ENCODE data around the gene HUNK. TPM values are rescaled to one million over a fixed set of nuclear protein-coding genes. Genes with fewer than 3 reads are reported as not detected.
A peak's percentile ranks its signal among the peaks of the same experiment; 100 is the strongest.

Gene HUNK
- total and polyA plus RNA-seq, 2 of the 8 experiments (the other 6 are each of a cell fraction or from before 2014, with no cell fraction given): 1.9 to 10.2 TPM

DNA sequence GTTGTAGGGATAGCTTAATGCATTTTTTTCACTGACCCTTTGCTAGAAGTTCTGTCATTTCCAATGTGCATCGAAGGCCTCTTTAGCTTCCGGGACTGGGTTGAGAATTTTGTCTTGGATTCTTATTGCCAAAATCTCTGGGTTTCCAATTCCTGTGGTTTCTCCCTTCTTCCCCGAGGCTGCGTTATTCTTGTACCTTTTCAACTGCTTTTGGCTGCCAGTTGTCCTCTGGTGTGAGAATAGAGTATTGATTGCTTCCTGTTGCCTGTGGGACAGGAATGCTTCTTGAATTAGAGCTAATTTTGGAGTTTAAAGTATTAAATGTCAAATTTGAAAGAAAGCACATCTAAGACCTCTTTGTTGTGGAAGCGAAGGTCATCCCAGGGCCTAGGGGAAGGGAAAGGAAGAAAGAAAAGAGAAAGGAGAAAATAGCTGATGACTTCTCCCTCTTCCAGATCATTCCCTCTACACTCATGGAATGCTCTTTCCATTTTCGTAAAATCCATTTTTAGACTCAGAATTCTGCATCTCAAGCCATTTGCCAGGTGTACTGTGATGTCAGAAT, 21.1 kb downstream of the HUNK start:
- Histone ChIP-seq H3K36me3 (ENCODE audit: control insufficient read depth in 2 of 4, insufficient read depth in 4 of 4, low read length in 3 of 4) (no peaks in the 10 kb centered on the region), H3K4me2 (ENCODE audit: insufficient read depth in 1 of 2, low read depth in 2 of 2, low read length in 2 of 2) (no peak overlapping the region; a peak in 1 of 4 replicates), H3K9me3 (ENCODE audit: insufficient read depth in 2 of 2, low read depth in 1 of 2, low read length in 1 of 2) (no peaks in the 10 kb centered on the region), H3K9ac (replicated peaks in 1 of 4; ENCODE audit: extremely low read depth in 1 of 4, low read depth in 3 of 4, low read length in 3 of 4) (no peak overlapping the region), H4K91ac (replicated peaks; ENCODE audit: insufficient read length, low read length) (no peak overlapping the region), H2BK20ac (ENCODE audit: low read length) (peak overlapping the region; percentile 75; the same call in 1 of the 2 replicates), H2AFZ (ENCODE audit: low read length) (no peak overlapping the region), H3K79me1 (ENCODE audit: low read depth, low read length) (peaks cover 4% of the 10 kb centered on the region; the same call in 1 of the 2 replicates), H2BK120ac (replicated peaks; ENCODE audit: low read depth, low read length) (no peak overlapping the region), H4K8ac (ENCODE audit: extremely low read depth, insufficient read depth, low read length) (no peak overlapping the region), H4K20me1 (replicated peaks in 1 of 2; ENCODE audit: control insufficient read depth in 1 of 2, insufficient read depth in 2 of 2, low read length in 2 of 2) (no peaks in the 10 kb centered on the region), H3K4ac (replicated peaks; ENCODE audit: insufficient read length, low read depth, low read length) (no peak overlapping the region), H3K27ac (ENCODE audit: low read depth, low read length) (no peak overlapping the region), H3K27me3 (replicated peaks in 1 of 4; ENCODE audit: control insufficient read depth in 3 of 4, extremely low read depth in 1 of 4, insufficient read depth in 3 of 4, low read length in 3 of 4) (no peaks in the 10 kb centered on the region), H3K56ac (replicated peaks; ENCODE audit: insufficient read length, low read depth, low read length) (no peak overlapping the region), H3K23ac (ENCODE audit: insufficient read length) (no peak overlapping the region), H2BK15ac (ENCODE audit: low read length) (no peak overlapping the region), H3K4me1 (replicated peaks in 1 of 4; ENCODE audit: control insufficient read depth in 3 of 4, insufficient read depth in 4 of 4, low read length in 3 of 4) (peaks cover 10 to 27% (median 23%) of the 10 kb centered on the region in 4 experiments), H3K4me3 (ENCODE audit: extremely low read depth in 1 of 4, insufficient read depth in 2 of 4, low read depth in 3 of 4, low read length in 4 of 4) (no peak overlapping the region), H3K79me2 (ENCODE audit: control insufficient read depth in 1 of 2, insufficient read depth in 2 of 2, low read length in 2 of 2) (peaks cover 0 to 10% of the 10 kb centered on the region in 2 experiments; a peak in 1 of 4 replicates), H3K14ac (ENCODE audit: insufficient read length) (no peak overlapping the region), H3K18ac (ENCODE audit: extremely low read depth, low read length) (no peak overlapping the region), H4K5ac (ENCODE audit: insufficient read length, low read depth, low read length) (no peak overlapping the region), H2BK12ac (ENCODE audit: low read depth, low read length) (0 out of 2 replicates have a peak overlapping the region, but pooled peaks have one; percentile 87), H2BK5ac (ENCODE audit: low read depth, low read length) (peak overlapping the region; percentile 84; the same call in 1 of the 2 replicates), H2AK5ac (ENCODE audit: low read depth, low read length) (0 out of 2 replicates have a peak overlapping the region, but pooled peaks have one; percentile 83), H3K23me2 (ENCODE audit: low read depth, low read length) (no peaks in the 10 kb centered on the region)
- CTCF ChIA-PET (ENCODE audit: partially characterized antibody): interaction anchor here (1.0 to 5.7 kb wide), 7 partner anchors 14 to 108 kb away, joined by 3 to 42 read pairs (median 4); partner anchors contain the start of gene HUNK
- no peak for DNase-seq (ENCODE audit: low read depth in 1 of 2, low spot score in 2 of 2)
- FAIRE-seq: no peak
- 95% methylated on average over 6 of the region's 6 CpGs; no CpG with 5 or more reads in 1 of the 2 experiments for WGBS, 2 experiments (ENCODE audit: extremely low coverage in 1 of 2, insufficient coverage in 1 of 2, insufficient read length in 1 of 2, insufficient replicate concordance in 2 of 2, low coverage in 1 of 2, low lambda C conversion rate in 2 of 2, missing lambda C conversion rate in 1 of 2)
- POLR2A ChIA-PET (ENCODE audit: partially characterized antibody): interaction anchor here (0.6 to 1.1 kb wide), 3 partner anchors 14 to 1595 kb away, joined by 3 read pairs; no protein-coding TSS in a partner anchor
- no peak for TF ChIP-seq YY1 (IDR thresholded peaks at IDR 0.05; ENCODE audit: low read depth, low read length)
- no peak for TF ChIP-seq SIRT6 (IDR thresholded peaks at IDR 0.05; ENCODE audit: low read length)
- TF ChIP-seq KDM4A (IDR thresholded peaks at IDR 0.05; ENCODE audit: low read depth, low read length, severe bottlenecking): no peak
- no peak for TF ChIP-seq TCF12 (IDR thresholded peaks at IDR 0.05; ENCODE audit: low read depth, low read length)
- TF ChIP-seq, protein P1, sequence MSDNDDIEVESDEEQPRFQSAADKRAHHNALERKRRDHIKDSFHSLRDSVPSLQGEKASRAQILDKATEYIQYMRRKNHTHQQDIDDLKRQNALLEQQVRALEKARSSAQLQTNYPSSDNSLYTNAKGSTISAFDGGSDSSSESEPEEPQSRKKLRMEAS (IDR thresholded peaks at IDR 0.05): no peak
- TF ChIP-seq TEAD4 (IDR thresholded peaks at IDR 0.05; ENCODE audit: low read depth, low read length): no peak
- TF ChIP-seq TBP (IDR thresholded peaks at IDR 0.05; ENCODE audit: low read depth, low read length): no peak
- TF ChIP-seq CTBP2 (IDR thresholded peaks at IDR 0.05; ENCODE audit: borderline replicate concordance, insufficient read depth, insufficient read length, low read length): no peak
- TF ChIP-seq, protein P2, sequence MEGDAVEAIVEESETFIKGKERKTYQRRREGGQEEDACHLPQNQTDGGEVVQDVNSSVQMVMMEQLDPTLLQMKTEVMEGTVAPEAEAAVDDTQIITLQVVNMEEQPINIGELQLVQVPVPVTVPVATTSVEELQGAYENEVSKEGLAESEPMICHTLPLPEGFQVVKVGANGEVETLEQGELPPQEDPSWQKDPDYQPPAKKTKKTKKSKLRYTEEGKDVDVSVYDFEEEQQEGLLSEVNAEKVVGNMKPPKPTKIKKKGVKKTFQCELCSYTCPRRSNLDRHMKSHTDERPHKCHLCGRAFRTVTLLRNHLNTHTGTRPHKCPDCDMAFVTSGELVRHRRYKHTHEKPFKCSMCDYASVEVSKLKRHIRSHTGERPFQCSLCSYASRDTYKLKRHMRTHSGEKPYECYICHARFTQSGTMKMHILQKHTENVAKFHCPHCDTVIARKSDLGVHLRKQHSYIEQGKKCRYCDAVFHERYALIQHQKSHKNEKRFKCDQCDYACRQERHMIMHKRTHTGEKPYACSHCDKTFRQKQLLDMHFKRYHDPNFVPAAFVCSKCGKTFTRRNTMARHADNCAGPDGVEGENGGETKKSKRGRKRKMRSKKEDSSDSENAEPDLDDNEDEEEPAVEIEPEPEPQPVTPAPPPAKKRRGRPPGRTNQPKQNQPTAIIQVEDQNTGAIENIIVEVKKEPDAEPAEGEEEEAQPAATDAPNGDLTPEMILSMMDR (IDR thresholded peaks at IDR 0.05; ENCODE audit: control extremely low read depth in 1 of 3, insufficient read depth in 1 of 3, low read depth in 1 of 3, low read length in 3 of 3): no peak
